Activated T-cell treated with anti-CD3 and anti-CD28 coated beads, Interleukin-2, amount 50 U/mL, for 1 hour (primary cell): Measurements from ENCODE around the gene MEIS1.
"Not testable (repeated sequence)": the region's sequence is repeated elsewhere in the genome, so short reads cannot be mapped to it uniquely, and the experiment has no call there.

ENCODE experiments used
- DNase-seq: peaks from one replicate; pipeline ENCODE4 v3.0.0-alpha.2; 2020

MEIS1 gene

GRCh38 chr2:66434679-66435548 is at the start of gene MEIS1:
Gene MEIS1 (plus strand): TSS chr2:66435125. CDS start chr2:66435857, 732 bp downstream.
- no peak for DNase-seq

- DNase-seq, result no peak
Observed at GRCh38 chr2:66387016-66387753, 47.7 kb upstream of the MEIS1 start.

DNA sequence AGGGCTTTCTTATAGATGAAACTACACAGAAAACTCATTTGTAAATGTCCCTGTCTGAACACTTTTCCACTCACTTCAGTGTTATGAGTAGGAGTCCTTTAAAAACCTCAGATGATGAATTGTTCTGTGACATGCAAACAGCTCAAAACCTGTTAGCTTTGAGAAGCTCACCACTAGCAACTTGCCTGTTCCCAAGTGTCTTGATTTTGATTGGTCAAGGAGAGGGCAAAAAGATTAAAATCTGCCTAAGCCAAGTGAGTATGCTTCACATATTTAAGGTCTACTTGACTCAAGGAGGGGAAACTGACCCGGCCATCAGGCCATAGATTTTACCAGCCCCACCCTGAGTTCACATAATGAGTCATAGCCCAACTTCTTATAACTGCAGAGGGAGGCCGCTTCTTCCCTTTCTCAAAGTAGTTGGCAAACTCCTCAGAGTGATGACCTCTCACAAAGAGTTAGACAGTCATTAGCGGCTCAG is 45.2 kb upstream of the MEIS1 start:
- no peak for DNase-seq

DNA sequence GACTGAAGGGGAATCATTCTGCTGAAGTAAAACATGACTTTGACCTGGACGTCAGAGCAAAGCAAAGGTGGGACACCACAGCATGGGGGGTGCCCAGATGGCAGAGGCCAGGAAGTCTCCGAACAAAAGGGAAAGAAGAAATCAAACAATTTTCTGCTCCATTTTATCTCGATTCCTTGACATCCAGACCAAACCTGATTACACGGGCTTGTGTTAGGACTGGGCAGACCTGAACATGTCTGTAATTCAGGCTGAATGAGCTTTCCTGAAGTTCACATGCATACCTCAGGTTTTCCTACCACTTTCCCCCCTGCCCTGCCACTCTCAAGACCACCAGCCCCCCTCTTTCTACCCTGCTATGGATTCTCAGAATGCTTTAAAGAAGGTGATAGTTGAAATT is 44.8 kb upstream of the MEIS1 start:
- no peak for DNase-seq

GRCh38 chr2:66390811-66391210 is 44.1 kb upstream of the MEIS1 start:
- no peak for DNase-seq

- DNase-seq, result not testable (repeated sequence)
Observed at GRCh38 chr2:66391240-66391639, 43.7 kb upstream of the MEIS1 start.

- no peak for DNase-seq
Observed at GRCh38 chr2:66405473-66405872, 29.5 kb upstream of the MEIS1 start.

DNA sequence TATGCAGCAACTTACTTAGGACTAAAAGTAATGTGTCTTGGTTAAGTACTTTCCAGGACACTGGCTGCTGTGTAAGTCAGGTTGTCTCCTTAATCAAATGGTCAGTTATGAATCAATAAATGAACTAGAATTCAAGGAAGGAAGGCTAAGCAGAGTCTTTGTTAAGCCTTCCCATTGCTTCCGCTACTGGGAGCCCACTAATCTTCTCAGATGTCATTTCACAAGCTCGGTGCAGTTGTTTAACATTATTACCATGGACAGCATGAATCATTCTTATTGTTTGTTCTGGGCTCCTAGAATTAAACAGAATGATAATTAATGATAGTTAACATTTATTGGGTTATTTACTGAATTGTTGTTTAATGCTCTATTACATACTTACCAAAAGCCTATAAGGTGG is 26.0 kb upstream of the MEIS1 start:
- no peak for DNase-seq

DNA sequence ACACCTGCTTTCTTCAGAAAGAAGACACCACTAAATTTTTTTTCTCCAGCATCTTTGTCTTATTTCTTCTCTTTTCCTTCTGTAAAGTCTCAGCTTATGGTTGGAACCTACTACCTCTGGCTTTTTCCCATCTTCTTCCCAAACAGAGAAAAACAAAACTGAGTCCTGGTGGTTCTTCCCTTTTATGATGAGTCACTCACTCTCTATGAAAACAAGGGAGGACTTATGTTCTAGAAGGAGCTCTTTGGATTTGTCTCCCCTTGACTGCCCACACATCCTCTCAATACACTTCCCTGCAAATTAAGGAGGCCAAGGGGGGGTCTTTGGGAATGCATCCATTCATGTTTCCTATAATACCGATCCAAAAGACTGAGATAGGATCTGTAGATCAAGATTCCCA is 22.1 kb upstream of the MEIS1 start:
- DNase-seq, result no peak

GRCh38 chr2:66414896-66415295 is 20.0 kb upstream of the MEIS1 start:
- DNase-seq, result no peak

DNA sequence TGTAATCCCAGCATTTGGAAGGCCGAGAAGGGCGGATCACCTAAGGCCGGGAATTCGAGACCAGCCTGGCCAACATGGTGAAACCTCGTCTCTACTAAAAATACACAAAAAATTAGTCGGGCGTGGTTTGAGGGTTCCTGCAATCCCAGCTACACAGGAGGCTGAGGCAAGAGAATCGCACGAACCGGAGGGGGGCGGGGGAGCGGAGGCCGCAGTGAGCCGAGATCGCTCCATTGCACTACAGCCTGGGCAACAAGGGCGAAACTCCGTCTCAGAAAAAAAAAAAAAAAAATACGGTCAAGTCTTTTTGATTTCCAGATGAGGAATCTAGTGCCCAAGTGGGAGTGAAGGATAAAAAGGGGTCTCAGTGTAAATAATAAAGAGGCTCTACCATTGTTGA is 16.5 kb upstream of the MEIS1 start:
- no peak for DNase-seq

- no peak for DNase-seq
Observed at GRCh38 chr2:66421612-66422011, 13.3 kb upstream of the MEIS1 start.

DNA sequence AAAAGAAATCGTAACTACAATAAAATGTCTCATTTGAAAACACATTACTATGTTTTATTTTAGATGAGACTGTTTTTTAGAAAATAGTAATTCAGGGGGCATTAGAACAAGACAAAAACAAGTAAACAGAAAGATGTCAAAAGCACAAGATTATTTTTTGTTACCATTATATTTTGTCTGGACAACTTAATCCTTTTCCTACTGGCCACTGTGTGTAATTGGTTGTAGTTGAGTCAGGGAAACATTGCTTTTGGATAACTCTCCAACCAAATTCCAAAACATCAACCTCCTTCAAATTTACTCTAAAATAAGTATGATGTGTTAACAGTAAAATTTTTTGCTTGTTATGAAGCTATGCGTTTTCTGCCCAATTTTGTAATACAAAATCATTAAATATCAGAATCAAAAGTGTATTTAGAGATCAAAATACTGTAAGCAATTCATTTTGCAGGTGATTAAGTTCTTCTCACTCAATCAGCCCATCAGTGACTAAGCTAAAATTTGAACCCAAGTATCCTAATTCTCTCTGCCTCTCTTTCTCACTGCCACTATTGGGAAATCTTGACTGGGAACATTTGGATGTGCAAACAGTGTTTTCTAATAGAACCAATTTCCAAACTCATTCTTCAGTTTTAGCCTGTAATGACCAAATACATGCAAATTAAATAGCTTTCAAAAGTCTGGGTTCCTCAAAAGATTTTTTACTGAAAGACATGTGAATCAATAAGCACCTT is 11.4 kb upstream of the MEIS1 start:
- no peak for DNase-seq

GRCh38 chr2:66426244-66427111 is 8.4 kb upstream of the MEIS1 start:
- DNase-seq, result no peak

DNA sequence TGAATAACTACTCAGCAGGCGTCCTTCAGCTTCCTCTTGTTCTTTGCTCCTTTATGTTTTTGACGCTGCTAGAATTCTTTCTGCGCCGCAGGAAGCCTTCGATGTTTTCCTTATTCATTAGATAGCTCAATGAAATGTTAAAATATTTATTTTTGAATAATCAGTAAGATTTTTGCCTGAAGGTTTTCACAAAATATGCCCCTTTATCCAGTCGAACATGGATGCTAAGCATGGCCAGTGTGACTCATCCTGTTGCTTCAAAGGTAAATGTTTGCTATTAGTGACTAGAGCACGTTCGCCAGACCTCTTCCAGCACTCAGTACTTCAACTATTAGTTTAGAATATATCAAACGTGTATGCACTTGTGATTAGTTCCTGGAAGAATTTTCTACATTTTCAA is 7.6 kb upstream of the MEIS1 start:
- no peak for DNase-seq

DNA sequence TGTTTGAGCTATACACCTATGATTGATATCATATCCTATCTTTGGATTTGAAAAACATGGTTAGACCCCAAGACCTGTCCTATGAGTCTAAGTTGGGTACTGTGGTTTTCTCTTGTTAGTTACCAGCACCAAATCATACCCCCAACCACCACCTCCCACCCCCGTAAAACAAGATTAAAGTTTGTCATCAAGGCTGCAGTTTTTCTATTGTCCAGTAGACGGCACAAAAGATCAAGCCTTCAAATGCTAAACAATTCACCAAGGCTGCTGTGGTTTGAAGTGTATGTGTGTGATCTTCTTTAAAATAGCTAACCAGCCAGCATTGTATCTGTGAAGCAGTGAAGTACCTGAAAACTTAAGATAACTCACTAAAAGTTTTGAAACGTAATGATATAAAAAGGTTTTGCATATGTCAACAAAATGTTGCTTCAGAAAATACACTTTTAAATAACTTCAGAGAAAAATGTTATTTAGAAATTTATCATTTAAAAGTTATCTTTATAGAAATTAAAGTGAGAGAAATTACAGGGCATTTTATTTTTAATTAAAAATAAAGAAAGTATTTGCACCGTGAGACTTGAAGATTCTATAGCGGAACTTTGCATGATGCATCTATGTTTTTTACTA is 5.8 kb upstream of the MEIS1 start:
- DNase-seq, result no peak

- DNase-seq, result no peak
Observed at GRCh38 chr2:66429693-66430504, 5.0 kb upstream of the MEIS1 start.

GRCh38 chr2:66430505-66431273 is 4.2 kb upstream of the MEIS1 start:
- no peak for DNase-seq

DNA sequence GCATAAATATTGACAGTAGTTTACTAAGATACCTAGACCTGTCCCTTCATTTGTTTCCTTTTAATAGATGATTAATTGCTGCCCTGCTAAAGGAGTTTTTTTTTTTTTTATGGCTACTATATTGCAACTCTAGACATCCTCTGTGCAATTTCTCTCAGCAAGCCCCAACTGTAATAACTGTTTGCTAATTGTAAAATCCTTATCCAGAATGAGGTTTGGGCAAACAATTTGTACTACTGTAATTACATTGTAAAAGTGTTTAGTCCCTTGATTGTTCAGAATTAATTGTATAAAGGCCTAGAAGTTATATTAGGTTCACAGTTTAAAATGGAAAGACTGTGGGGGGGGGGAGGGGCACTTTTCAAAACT is 3.7 kb upstream of the MEIS1 start:
- DNase-seq, result no peak
